Gastrocnemius medialis (tissue), 4 donors: ENCODE data around the gene RIPOR3. TPM values are rescaled to one million over a fixed set of nuclear protein-coding genes. Genes with fewer than 3 reads are reported as not detected.

Experiments
- ATAC-seq, 2 donors: fragments of 150-250 bp; one replicate each; pipeline ENCODE4 v1.9.1; 2016
- DNase-seq, 2 donors: peaks; one replicate each; pipeline ENCODE4 v3.0.0-alpha.2; 2019
- H3K27ac ChIP-seq, 4 donors: fragments of 200-600 bp; sonication (generic); 1 replicate in 1 of 4; 2 replicates in 3 of 4; pipeline ENCODE4 v1.5.1; 2016 to 2018; ENCODE audit warnings: mild to moderate bottlenecking in 2 of 4, moderate library complexity in 1 of 4
- H3K27me3 ChIP-seq, 3 donors: fragments of 200-600 bp; sonication (generic) in 2 of 3; 1 replicate in 1 of 3; 2 replicates in 2 of 3; pipeline versions ENCODE4 v1.5.1 to v1.6.0; 2016 to 2019; ENCODE audit warnings: mild to moderate bottlenecking in 1 of 3, moderate library complexity in 1 of 3
- H3K36me3 ChIP-seq, 2 donors: fragments of 200-600 bp; sonication (generic) in 1 of 2; one replicate each; pipeline ENCODE4 v1.5.1; 2017 to 2018
- H3K4me1 ChIP-seq, 2 donors: fragments of 200-600 bp; sonication (generic) in 1 of 2; one replicate each; pipeline ENCODE4 v1.5.1; 2016 to 2017; ENCODE audit warnings: mild to moderate bottlenecking in 2 of 2
- H3K4me3 ChIP-seq, 4 donors: fragments of 200-600 bp; sonication (generic) in 3 of 4; 1 replicate in 1 of 4; 2 replicates in 3 of 4; pipeline ENCODE4 v1.5.1; 2016 to 2019; ENCODE audit warnings: mild to moderate bottlenecking in 2 of 4
- H3K9me3 ChIP-seq, 3 donors: fragments of 200-600 bp; sonication (generic) in 2 of 3; 1 replicate in 1 of 3; 2 replicates in 2 of 3; pipeline ENCODE4 v1.5.1; 2016 to 2019
- POLR2A ChIP-seq, 2 donors: fragments of 450-650 bp; IDR thresholded peaks; one replicate each; pipeline ENCODE4 v1.6.1; 2017; ENCODE audit warnings: antibody characterized with exemption in 2 of 2, mild to moderate bottlenecking in 2 of 2, moderate library complexity in 2 of 2
- in situ Hi-C, 4 donors: fragments of 200-750 bp; cut with MboI; loops; one replicate each; pipeline versions ENCODE4 v1.15.0 to v1.8.0; 2017; ENCODE audit warnings: low sequenced_read_pairs in 4 of 4
- intact Hi-C: fragments of 100-400 bp; cut with DNase I; formaldehyde crosslinking; loops from one replicate; pipeline ENCODE4 v1.15.1; 2023; ENCODE audit warnings: low total_unique reads
- total RNA-seq, 4 donors: library from RNA; depleted of rRNA; stranded (reverse); fragments of >200 nt; gene quantifications; one replicate each; pipeline versions ENCODE4 v1.1.0 to v1.2.3, GENCODE V29; 2016
- TF ChIP-seq, protein P1 (sequence below), 5 experiments: fragments of 450-650 bp in 3 of 5; fragments of 200-600 bp in 2 of 5; sonication (generic) in 2 of 5; IDR thresholded peaks in 4 of 5; conservative IDR thresholded peaks in 1 of 5; 1 replicate in 4 of 5; 2 replicates in 1 of 5; pipeline ENCODE4 v1.5.1; 2016 to 2019; ENCODE audit warnings: antibody characterized with exemption in 5 of 5, mild to moderate bottlenecking in 3 of 5, moderate library complexity in 3 of 5

RIPOR3 gene
- total RNA-seq, 4 donors from 2014 or later, result 5.3 to 12.5 (median 8.2) TPM

DNA sequence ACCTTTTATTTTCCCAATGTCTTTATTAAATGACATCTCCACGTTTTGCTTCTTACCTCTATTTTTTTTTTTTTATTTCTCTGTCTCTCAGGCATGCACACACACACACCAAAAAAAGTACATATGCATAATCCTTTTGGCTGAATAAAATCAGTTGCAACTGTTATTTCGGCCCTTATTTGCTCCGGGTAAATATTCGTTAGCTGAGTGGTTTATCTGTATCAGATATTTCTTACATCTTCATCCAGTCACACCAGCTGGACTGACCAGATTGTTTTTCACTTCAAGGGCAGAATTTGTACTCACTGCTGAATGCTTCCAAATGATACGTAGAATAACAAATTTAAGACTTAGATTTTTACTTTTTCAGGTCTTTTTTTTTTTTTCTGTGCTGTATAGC lies 135.7 kb downstream of the RIPOR3 start:
- no peak for TF ChIP-seq POLR2A (IDR thresholded peaks at IDR 0.05)
- TF ChIP-seq, protein P1, sequence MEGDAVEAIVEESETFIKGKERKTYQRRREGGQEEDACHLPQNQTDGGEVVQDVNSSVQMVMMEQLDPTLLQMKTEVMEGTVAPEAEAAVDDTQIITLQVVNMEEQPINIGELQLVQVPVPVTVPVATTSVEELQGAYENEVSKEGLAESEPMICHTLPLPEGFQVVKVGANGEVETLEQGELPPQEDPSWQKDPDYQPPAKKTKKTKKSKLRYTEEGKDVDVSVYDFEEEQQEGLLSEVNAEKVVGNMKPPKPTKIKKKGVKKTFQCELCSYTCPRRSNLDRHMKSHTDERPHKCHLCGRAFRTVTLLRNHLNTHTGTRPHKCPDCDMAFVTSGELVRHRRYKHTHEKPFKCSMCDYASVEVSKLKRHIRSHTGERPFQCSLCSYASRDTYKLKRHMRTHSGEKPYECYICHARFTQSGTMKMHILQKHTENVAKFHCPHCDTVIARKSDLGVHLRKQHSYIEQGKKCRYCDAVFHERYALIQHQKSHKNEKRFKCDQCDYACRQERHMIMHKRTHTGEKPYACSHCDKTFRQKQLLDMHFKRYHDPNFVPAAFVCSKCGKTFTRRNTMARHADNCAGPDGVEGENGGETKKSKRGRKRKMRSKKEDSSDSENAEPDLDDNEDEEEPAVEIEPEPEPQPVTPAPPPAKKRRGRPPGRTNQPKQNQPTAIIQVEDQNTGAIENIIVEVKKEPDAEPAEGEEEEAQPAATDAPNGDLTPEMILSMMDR (IDR thresholded peaks at IDR 0.05 in 4 of 5, conservative IDR thresholded peaks at IDR 0.05 in 1 of 5), result no peak
- H3K9me3 ChIP-seq, result no peaks in the 10 kb centered on the region
- ATAC-seq (no peak), DNase-seq (no peak)
- in situ Hi-C loops (no loop called here), intact Hi-C loops (no loop called here)
- H3K4me3 ChIP-seq, result no peak overlapping the region
- no peaks in the 10 kb centered on the region for H3K27me3 ChIP-seq
- no peak overlapping the region for H3K27ac ChIP-seq
- no peaks in the 10 kb centered on the region for H3K36me3 ChIP-seq
- peaks cover 14 to 42% of the 10 kb centered on the region in 2 donors for H3K4me1 ChIP-seq

DNA sequence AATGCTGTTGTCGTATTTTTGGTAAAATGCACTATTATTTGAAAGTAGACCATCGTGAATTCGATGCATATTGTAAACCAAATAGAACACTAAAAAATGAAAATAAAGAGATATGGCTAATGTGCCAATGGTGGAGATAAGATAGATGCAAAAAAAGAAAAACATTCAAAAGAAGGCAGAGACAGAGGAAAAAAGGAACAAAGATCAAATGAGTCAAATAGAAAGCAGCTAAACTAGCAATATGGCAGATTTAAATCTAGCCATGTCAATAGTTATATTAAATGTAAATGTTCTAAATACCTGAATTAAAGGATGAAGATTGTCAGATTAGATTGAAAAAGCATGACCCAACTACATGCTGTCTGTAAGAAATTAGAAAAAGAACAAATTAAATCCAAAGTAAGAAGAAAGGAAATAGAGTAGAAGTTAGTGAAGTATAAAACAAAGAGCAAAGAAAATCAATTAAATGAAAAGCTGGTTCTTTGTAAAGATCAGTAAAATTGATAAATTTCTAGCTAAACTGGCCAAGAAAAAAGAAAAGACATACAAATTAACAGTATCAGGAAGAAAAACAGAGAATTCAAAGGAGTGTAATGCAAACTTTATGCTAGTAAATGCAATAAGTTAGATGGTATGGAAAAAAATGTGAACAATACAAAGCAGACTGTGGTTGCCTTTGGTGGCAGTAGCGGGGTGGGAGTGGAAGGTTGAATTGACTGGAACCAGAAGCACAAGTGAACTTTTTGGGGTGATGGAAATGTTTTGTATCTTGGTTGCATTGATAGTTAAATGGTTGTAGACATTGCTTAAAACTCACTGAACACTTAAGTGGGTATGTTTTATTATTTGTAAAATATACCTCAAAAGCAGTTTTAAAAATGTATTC lies 136.4 kb downstream of the RIPOR3 start:
- in situ Hi-C loops, result no loop called here
- no peaks in the 10 kb centered on the region for H3K27me3 ChIP-seq
- H3K36me3 ChIP-seq, result no peaks in the 10 kb centered on the region
- ATAC-seq, result no peak
- no peak overlapping the region for H3K27ac ChIP-seq
- TF ChIP-seq, protein P1 (IDR thresholded peaks at IDR 0.05 in 4 of 5, conservative IDR thresholded peaks at IDR 0.05 in 1 of 5), result no peak
- TF ChIP-seq POLR2A (IDR thresholded peaks at IDR 0.05), result no peak
- no peaks in the 10 kb centered on the region for H3K9me3 ChIP-seq
- peaks cover 11 to 42% of the 10 kb centered on the region in 2 donors for H3K4me1 ChIP-seq
- DNase-seq, result no peak
- intact Hi-C loops, result no loop called here
- H3K4me3 ChIP-seq, result no peak overlapping the region

DNA sequence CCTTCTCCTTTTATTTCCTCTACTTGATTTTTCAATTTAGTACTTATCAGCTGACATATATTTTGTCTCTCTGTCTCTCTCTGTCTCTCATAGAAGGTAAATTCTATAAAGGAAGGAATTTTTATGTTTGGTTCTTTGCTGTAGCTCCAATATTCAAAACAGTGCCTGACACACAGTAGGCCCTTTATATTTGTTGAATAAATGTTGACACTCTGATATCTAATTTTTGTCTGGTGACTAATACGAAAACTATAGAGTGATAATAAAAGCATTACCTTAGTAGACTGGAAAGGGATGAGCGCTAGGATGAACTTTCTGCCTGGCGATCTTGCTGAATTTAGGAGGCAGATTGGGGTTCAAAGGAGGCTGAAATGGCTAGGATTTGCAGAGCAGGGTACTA lies 138.4 kb downstream of the RIPOR3 start:
- no peak for TF ChIP-seq POLR2A (IDR thresholded peaks at IDR 0.05)
- TF ChIP-seq, protein P1 (IDR thresholded peaks at IDR 0.05 in 4 of 5, conservative IDR thresholded peaks at IDR 0.05 in 1 of 5), result no peak
- Histone ChIP-seq H3K9me3 (no peaks in the 10 kb centered on the region), H3K4me3 (no peak overlapping the region), H3K4me1 (peaks cover 5 to 31% of the 10 kb centered on the region in 2 donors), H3K36me3 (peaks cover 0 to 6% of the 10 kb centered on the region in 2 donors), H3K27ac (no peak overlapping the region), H3K27me3 (no peaks in the 10 kb centered on the region)
- intact Hi-C loops (no loop called here), in situ Hi-C loops (no loop called here)
- no peak for DNase-seq
- ATAC-seq, result no peak

DNA sequence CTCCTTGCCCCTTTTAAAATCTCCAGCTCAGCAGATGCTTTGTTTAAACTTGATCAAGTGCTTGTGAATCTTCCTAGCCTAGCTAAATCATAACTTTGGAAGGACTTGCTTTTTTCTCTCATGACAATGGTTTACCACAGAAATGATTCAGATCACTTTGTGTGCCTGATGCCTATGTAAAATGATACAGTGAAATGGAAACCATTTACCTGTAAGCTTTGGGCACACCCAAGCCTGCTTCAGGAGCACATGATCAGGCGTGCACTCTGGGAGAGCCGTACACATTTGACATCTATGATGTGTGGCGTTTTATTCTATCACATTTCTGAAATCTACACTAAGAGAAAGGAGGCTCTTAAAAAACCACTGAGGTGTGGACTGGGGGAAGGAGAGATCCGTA lies 140.1 kb downstream of the RIPOR3 start:
- Histone ChIP-seq H3K36me3 (peaks cover 0 to 6% of the 10 kb centered on the region in 2 donors), H3K4me1 (peaks cover 10 to 42% of the 10 kb centered on the region in 2 donors), H3K4me3 (no peak overlapping the region), H3K27me3 (no peaks in the 10 kb centered on the region), H3K9me3 (no peaks in the 10 kb centered on the region), H3K27ac (no peak overlapping the region)
- intact Hi-C loops (no loop called here), in situ Hi-C loops (no loop called here)
- TF ChIP-seq, protein P1 (IDR thresholded peaks at IDR 0.05 in 4 of 5, conservative IDR thresholded peaks at IDR 0.05 in 1 of 5), result no peak
- TF ChIP-seq POLR2A (IDR thresholded peaks at IDR 0.05), result no peak
- DNase-seq (no peak), ATAC-seq (no peak)
